H9 (cell line): ENCODE measurements around the gene DYNLT4. TPM values are rescaled to one million over a fixed set of nuclear protein-coding genes. Genes with fewer than 3 reads are reported as not detected.
A peak's percentile ranks its signal among the peaks of the same experiment; 100 is the strongest.
"Not testable (repeated sequence)": the region's sequence is repeated elsewhere in the genome, so short reads cannot be mapped to it uniquely, and the experiment has no call there.

Experiments
- DNase-seq: peaks from one replicate; pipeline ENCODE4 v3.0.0-alpha.2; 2017
- H2AFZ ChIP-seq: one replicate; pipeline ENCODE4 v1.6.1; 2013; ENCODE audit warnings: mild to moderate bottlenecking, low read length, control low read depth, moderate library complexity
- H2AK5ac ChIP-seq: 2 replicates; pipeline ENCODE4 v1.6.1; 2013; ENCODE audit warnings: low read length, control low read depth, mixed read lengths; ENCODE audit not compliant: insufficient read length
- H2BK120ac ChIP-seq: one replicate; pipeline ENCODE4 v1.6.1; 2013; ENCODE audit warnings: low read depth, mild to moderate bottlenecking, low read length, control low read depth, inconsistent platforms; ENCODE audit not compliant: poor library complexity, severe bottlenecking
- H2BK12ac ChIP-seq: 2 replicates; pipeline ENCODE4 v1.6.1; 2013; ENCODE audit warnings: low read length, control low read depth, mixed read lengths, low read depth; ENCODE audit not compliant: insufficient read length
- H2BK15ac ChIP-seq: 2 replicates; pipeline ENCODE4 v1.6.1; 2013; ENCODE audit warnings: low read depth, low read length, control low read depth
- H2BK20ac ChIP-seq: one replicate; pipeline ENCODE4 v1.6.1; 2013; ENCODE audit warnings: low read depth, mild to moderate bottlenecking, low read length, control low read depth, inconsistent platforms; ENCODE audit not compliant: poor library complexity, severe bottlenecking
- H2BK5ac ChIP-seq: 2 replicates; pipeline ENCODE4 v1.6.1; 2013; ENCODE audit warnings: low read length, control low read depth, mixed read lengths; ENCODE audit not compliant: insufficient read length
- H3K14ac ChIP-seq: 2 replicates; pipeline ENCODE4 v1.6.1; 2013; ENCODE audit warnings: low read length, control low read depth; ENCODE audit not compliant: insufficient read depth
- H3K18ac ChIP-seq: 2 replicates; pipeline ENCODE4 v1.6.1; 2013; ENCODE audit warnings: low read depth, mild to moderate bottlenecking, mixed read lengths, low read length, control low read depth; ENCODE audit not compliant: insufficient read length
- H3K23ac ChIP-seq: 2 replicates; pipeline ENCODE4 v1.6.1; 2013; ENCODE audit warnings: low read length, control low read depth, mixed read lengths, low read depth; ENCODE audit not compliant: insufficient read length
- H3K23me2 ChIP-seq: 2 replicates; pipeline ENCODE4 v1.6.1; 2013; ENCODE audit warnings: low read depth, mild to moderate bottlenecking, mixed read lengths, low read length, control low read depth; ENCODE audit not compliant: insufficient read length, poor library complexity, severe bottlenecking
- H3K27ac ChIP-seq: 2 replicates; pipeline ENCODE4 v1.5.1; 2013; ENCODE audit warnings: low read length, control low read depth, mixed read lengths, low read depth; ENCODE audit not compliant: insufficient read length
- H3K27me3 ChIP-seq: 2 replicates; pipeline ENCODE4 v1.6.1; 2013; ENCODE audit warnings: low read length, control low read depth, inconsistent platforms; ENCODE audit not compliant: insufficient read depth
- H3K4ac ChIP-seq: 2 replicates; pipeline ENCODE4 v1.6.1; 2013; ENCODE audit warnings: low read depth, mild to moderate bottlenecking, control low read depth, inconsistent platforms, low read length, moderate library complexity
- H3K4me1 ChIP-seq: 2 replicates; pipeline ENCODE4 v1.6.1; 2013; ENCODE audit warnings: low read length, control low read depth, inconsistent platforms; ENCODE audit not compliant: insufficient read depth
- H3K4me2 ChIP-seq: 2 replicates; pipeline ENCODE4 v1.6.1; 2013; ENCODE audit warnings: low read length, control low read depth, mixed read lengths; ENCODE audit not compliant: insufficient read length, insufficient read depth
- H3K56ac ChIP-seq: 2 replicates; pipeline ENCODE4 v1.6.1; 2013; ENCODE audit warnings: low read depth, mild to moderate bottlenecking, mixed read lengths, low read length, control low read depth; ENCODE audit not compliant: insufficient read length
- H3K79me1 ChIP-seq: 2 replicates; pipeline ENCODE4 v1.6.1; 2013; ENCODE audit warnings: low read depth, mild to moderate bottlenecking, moderate library complexity, low read length, control low read depth, inconsistent platforms; ENCODE audit not compliant: insufficient read depth, poor library complexity, severe bottlenecking
- H3K79me2 ChIP-seq: 2 replicates; pipeline ENCODE4 v1.6.1; 2013; ENCODE audit warnings: low read length, control low read depth, inconsistent platforms; ENCODE audit not compliant: insufficient read depth
- H3K9ac ChIP-seq: 2 replicates; pipeline ENCODE4 v1.6.1; 2013; ENCODE audit warnings: low read length, control low read depth, mixed read lengths; ENCODE audit not compliant: insufficient read length; ENCODE audit errors: extremely low read depth
- H3K9me3 ChIP-seq: one replicate; pipeline ENCODE4 v1.6.1; 2013; ENCODE audit warnings: low read depth, low read length, inconsistent platforms; ENCODE audit not compliant: control insufficient read depth
- H3T11ph ChIP-seq: one replicate; pipeline ENCODE4 v1.6.1; 2013; ENCODE audit warnings: mild to moderate bottlenecking, low read length, control low read depth, inconsistent platforms
- H4K20me1 ChIP-seq: one replicate; pipeline ENCODE4 v1.6.1; 2013; ENCODE audit not compliant: control insufficient read depth, insufficient read length, insufficient read depth
- H4K5ac ChIP-seq: 2 replicates; pipeline ENCODE4 v1.6.1; 2013; ENCODE audit warnings: low read depth, mild to moderate bottlenecking, mixed read lengths, low read length, control low read depth; ENCODE audit not compliant: insufficient read length
- H4K8ac ChIP-seq: replicated peaks from 2 replicates; pipeline ENCODE4 v1.6.1; 2013; ENCODE audit warnings: low read length, control low read depth, mixed read lengths, low read depth; ENCODE audit not compliant: insufficient read length
- H4K91ac ChIP-seq: 2 replicates; pipeline ENCODE4 v1.6.1; 2013; ENCODE audit warnings: low read depth, mild to moderate bottlenecking, moderate library complexity, mixed read lengths, low read length, control low read depth; ENCODE audit not compliant: insufficient read length
- H3K27ac Mint-ChIP-seq, 3 experiments: 2 replicates in 2 of 3; 3 replicates in 1 of 3; pipeline ENCODE4 v1.8.0; 2020 to 2021; ENCODE audit warnings: mixed read lengths in 3 of 3, mild to moderate bottlenecking in 1 of 3, moderate library complexity in 1 of 3
- H3K27me3 Mint-ChIP-seq: 2 replicates; pipeline ENCODE4 v1.8.0; 2021; ENCODE audit warnings: low read depth, mild to moderate bottlenecking, moderate library complexity, mixed read lengths
- H3K36me3 Mint-ChIP-seq, 3 experiments: 2 replicates in 2 of 3; 3 replicates in 1 of 3; pipeline ENCODE4 v1.8.0; 2020 to 2021; ENCODE audit warnings: low read depth in 3 of 3, mixed read lengths in 3 of 3; ENCODE audit not compliant: insufficient read depth in 1 of 3
- H3K4me1 Mint-ChIP-seq, 2 experiments: 2 replicates each; pipeline ENCODE4 v1.8.0; 2020; ENCODE audit warnings: mixed read lengths in 2 of 2
- H3K4me3 Mint-ChIP-seq, 2 experiments: 2 replicates in 1 of 2; 3 replicates in 1 of 2; pipeline ENCODE4 v1.8.0; 2020 to 2021; ENCODE audit warnings: mild to moderate bottlenecking in 2 of 2, mixed read lengths in 2 of 2, moderate library complexity in 1 of 2
- H3K9me3 Mint-ChIP-seq, 2 experiments: 2 replicates in 1 of 2; 3 replicates in 1 of 2; pipeline ENCODE4 v1.8.0; 2020; ENCODE audit warnings: mild to moderate bottlenecking in 2 of 2, mixed read lengths in 2 of 2, moderate library complexity in 1 of 2
- WGBS: extraction: QIAGEN DNeasy Blood & Tissue Kit; methylation state at CpG from one replicate; pipeline ENCODE4 v1.1.7; 2013; ENCODE audit warnings: missing lambda C conversion rate, low lambda C conversion rate, mixed read lengths; ENCODE audit not compliant: insufficient read length; ENCODE audit errors: extremely low coverage; 5-methylcytosine and 5-hydroxymethylcytosine counted together
- total RNA-seq: library from RNA; stranded (reverse); gene quantifications from 2 replicates; pipeline ENCODE4 v1.2.1, GENCODE V29; 2021
- TF ChIP-seq, protein P1 (sequence below): fragments of 200-600 bp; sonication (generic); conservative IDR thresholded peaks from 3 replicates; pipeline ENCODE4 v1.8.0; 2021; ENCODE audit warnings: antibody characterized with exemption, mild to moderate bottlenecking

Gene DYNLT4
- total RNA-seq, 1 experiment from 2014 or later = not detected

DNA sequence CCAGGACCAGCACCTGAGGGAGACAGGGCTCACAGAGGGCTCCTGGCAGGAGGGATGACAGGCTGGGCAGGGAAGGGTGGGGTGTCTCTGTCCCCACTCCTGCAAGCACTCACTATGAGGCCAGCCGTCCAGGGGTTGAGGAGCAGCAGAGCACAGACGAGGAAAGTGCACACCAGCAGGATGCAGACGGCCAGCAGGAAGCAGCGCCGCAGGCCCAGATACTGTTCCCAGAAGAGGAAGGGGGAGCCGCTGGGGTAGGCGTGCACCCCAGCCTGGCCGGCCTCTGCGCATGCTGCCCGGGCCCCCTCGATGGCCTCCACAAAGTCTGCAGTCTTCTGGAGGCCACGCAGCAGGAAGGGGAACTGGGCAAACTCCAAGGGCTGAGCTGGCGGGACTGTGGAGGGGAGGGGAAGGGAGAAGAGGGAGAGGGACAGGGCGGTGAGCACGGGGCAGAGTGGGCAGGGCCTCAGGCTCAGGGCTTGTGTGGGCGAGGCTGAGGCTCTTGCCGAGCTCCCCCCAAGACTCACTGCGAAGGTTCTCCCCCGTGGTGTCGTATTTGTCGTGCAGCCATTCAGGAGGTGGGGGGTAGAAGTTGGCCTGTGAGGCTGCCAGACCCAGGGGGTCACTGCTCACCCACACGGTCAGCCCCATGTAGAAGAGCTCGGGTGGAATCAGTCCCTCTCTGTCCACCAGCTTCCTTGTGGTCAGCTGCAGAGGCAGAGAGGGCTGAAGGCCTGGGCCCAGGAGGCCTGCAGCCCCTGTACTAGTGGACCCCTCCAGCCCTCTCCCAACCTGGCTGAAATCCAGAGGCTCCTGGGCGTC is 19.4 kb upstream of the DYNLT4 start:
- no peaks in the 10 kb centered on the region for H3K36me3 Mint-ChIP-seq
- H2BK20ac ChIP-seq = no peak overlapping the region
- TF ChIP-seq, protein P1, sequence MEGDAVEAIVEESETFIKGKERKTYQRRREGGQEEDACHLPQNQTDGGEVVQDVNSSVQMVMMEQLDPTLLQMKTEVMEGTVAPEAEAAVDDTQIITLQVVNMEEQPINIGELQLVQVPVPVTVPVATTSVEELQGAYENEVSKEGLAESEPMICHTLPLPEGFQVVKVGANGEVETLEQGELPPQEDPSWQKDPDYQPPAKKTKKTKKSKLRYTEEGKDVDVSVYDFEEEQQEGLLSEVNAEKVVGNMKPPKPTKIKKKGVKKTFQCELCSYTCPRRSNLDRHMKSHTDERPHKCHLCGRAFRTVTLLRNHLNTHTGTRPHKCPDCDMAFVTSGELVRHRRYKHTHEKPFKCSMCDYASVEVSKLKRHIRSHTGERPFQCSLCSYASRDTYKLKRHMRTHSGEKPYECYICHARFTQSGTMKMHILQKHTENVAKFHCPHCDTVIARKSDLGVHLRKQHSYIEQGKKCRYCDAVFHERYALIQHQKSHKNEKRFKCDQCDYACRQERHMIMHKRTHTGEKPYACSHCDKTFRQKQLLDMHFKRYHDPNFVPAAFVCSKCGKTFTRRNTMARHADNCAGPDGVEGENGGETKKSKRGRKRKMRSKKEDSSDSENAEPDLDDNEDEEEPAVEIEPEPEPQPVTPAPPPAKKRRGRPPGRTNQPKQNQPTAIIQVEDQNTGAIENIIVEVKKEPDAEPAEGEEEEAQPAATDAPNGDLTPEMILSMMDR = no peak
- H4K8ac ChIP-seq = no peak overlapping the region
- H3K4ac ChIP-seq = no peak overlapping the region
- no peaks in the 10 kb centered on the region for H3K9me3 Mint-ChIP-seq
- no peak overlapping the region for H2BK5ac ChIP-seq
- H3K27ac Mint-ChIP-seq = peak overlapping the region in 1 of 3 experiments; percentile 77; a peak in 1 of 7 replicates
- H2BK15ac ChIP-seq = no peak overlapping the region
- DNase-seq = peak; percentile 48
- H3K18ac ChIP-seq = no peak overlapping the region
- H3K79me1 ChIP-seq = no peaks in the 10 kb centered on the region
- no CpG with 5 or more reads among the region's 24 CpGs for WGBS
- no peak overlapping the region for H2BK12ac ChIP-seq
- no peaks in the 10 kb centered on the region; the same call in 1 of the 2 replicates for H3K27me3 Mint-ChIP-seq
- no peak overlapping the region for H3K27ac ChIP-seq
- no peak overlapping the region for H2AK5ac ChIP-seq
- no peaks in the 10 kb centered on the region for H3K23me2 ChIP-seq
- H3K27me3 ChIP-seq = no peaks in the 10 kb centered on the region
- H3K23ac ChIP-seq = no peak overlapping the region
- no peak overlapping the region for H4K91ac ChIP-seq
- H3T11ph ChIP-seq = no peak overlapping the region
- no peak overlapping the region for H2AFZ ChIP-seq
- no peaks in the 10 kb centered on the region for H4K20me1 ChIP-seq
- no peak overlapping the region for H3K4me3 Mint-ChIP-seq
- no peaks in the 10 kb centered on the region for H3K79me2 ChIP-seq
- H3K4me1 ChIP-seq = no peaks in the 10 kb centered on the region
- no peak overlapping the region for H4K5ac ChIP-seq
- H3K9ac ChIP-seq = no peak overlapping the region
- H3K56ac ChIP-seq = no peak overlapping the region
- no peak overlapping the region for H3K14ac ChIP-seq
- no peak overlapping the region for H3K4me2 ChIP-seq
- H3K4me1 Mint-ChIP-seq = peaks cover 6 to 12% of the 10 kb centered on the region in 2 experiments
- H3K9me3 ChIP-seq = no peaks in the 10 kb centered on the region
- H2BK120ac ChIP-seq = no peak overlapping the region

DNA sequence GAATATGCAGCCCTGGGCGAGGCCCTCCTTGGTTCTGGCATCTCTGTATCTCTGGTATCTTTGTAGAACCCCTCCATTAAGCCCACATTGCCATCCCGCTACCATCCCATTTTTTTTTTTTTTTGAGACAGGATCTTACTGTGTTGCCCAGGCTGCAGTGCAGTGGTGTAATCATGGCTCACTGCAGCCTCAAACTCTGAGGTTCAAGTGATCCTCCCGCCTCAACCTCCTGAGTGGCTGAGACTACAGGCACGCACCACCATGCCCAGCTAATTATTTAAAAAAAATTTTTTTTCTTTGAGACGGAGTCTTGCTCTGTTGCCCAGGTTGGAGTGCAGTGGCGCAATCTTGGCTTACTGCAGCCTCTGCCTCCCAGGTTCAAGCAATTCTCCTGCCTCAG is 17.2 kb upstream of the DYNLT4 start:
- H2AFZ ChIP-seq, H4K5ac ChIP-seq: not testable (repeated sequence)

More for the DNA sequence above, 17.2 kb upstream of the DYNLT4 start:
- H3K27me3 ChIP-seq, DNase-seq, H2BK120ac ChIP-seq, H3K9ac ChIP-seq, H3K27ac ChIP-seq, H3K27ac Mint-ChIP-seq, H3K23ac ChIP-seq, H2AK5ac ChIP-seq, H2BK15ac ChIP-seq, H3T11ph ChIP-seq, H3K18ac ChIP-seq, H3K9me3 Mint-ChIP-seq, H3K79me2 ChIP-seq, H3K14ac ChIP-seq, H2BK5ac ChIP-seq, H3K27me3 Mint-ChIP-seq, H3K23me2 ChIP-seq, H2BK20ac ChIP-seq, H3K4me3 Mint-ChIP-seq, H3K36me3 Mint-ChIP-seq, H4K91ac ChIP-seq, H3K4me2 ChIP-seq, H4K8ac ChIP-seq, H3K56ac ChIP-seq, H3K9me3 ChIP-seq, H3K4ac ChIP-seq, H3K79me1 ChIP-seq, H3K4me1 ChIP-seq, H4K20me1 ChIP-seq, H2BK12ac ChIP-seq: not testable (repeated sequence)
- no CpG with 5 or more reads among the region's 6 CpGs for WGBS
- peaks cover 16 to 20% of the 10 kb centered on the region in 2 experiments for H3K4me1 Mint-ChIP-seq
